HG02798 (cell line): ENCODE measurements around the gene RNF152.
"Not testable (repeated sequence)": the region's sequence is repeated elsewhere in the genome, so short reads cannot be mapped to it uniquely, and the experiment has no call there.

Experiments
- ATAC-seq: cut with Tn5 transposase; IDR thresholded peaks from one replicate; pipeline ENCODE4 v1.9.1; 2021; ENCODE audit warnings: mild to moderate bottlenecking; ENCODE audit not compliant: unreplicated experiment, poor library complexity

The RNF152 gene

DNA sequence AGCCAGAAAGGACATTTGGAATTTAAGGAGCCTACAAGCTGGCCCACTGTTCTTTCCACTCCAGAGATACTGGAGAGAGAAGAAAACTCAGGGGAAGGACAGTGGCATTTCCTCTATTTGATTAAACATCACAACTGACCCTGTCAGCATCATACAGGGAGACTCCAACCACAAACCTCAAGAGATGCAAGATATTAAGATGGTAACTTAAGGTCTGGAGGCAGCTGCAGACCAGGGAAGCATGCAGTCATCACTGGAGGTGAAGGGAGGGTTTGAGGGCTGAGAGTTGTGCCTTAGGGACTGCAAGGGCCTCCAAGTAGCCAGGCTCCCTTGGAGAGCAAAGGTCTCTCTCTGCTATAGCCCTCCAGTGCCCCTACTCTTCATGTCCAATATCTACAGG is 67.4 kb downstream of the RNF152 start:
- no peak for ATAC-seq

- ATAC-seq = no peak
These were observed 68.0 kb downstream of the RNF152 start for GRCh38 chr18:61824733-61825363.

GRCh38 chr18:61823595-61823994 is 69.2 kb downstream of the RNF152 start:
- no peak for ATAC-seq

DNA sequence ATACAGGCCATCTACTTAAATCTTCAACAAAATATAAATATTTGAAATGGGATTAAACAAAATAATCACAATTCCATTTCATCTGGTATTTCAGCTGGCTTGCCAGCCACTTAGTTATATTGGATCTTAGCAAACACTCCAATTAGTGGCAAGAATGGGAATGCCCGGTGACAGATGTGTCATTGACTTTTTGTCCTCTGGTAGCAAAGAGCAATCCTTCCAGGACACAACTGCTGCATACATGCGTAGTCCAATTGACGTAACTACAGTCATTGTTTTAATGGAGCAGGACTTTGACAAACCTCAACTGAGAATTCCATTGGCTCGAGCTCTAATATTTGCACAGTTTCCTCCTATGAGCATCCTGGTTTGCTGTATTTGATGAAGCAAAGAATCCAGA is 69.9 kb downstream of the RNF152 start:
- ATAC-seq = no peak

DNA sequence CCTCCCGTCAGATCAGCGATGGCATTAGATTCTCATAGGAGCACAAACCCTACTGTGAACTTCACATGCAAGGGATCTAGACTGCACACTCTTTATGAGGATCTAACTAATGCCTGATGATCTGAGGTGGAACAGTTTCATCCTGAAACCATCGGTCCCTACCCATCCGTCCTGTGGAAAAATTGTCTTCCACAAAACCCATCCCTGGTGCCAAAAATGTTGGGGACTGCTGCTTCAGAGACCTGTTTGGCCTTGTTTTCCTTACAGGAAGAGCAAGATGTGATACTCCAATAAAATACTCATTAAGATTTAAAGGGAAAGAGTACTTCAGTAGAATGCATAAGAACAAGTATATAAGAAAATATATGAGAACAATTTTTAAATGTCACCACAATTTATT is 71.1 kb downstream of the RNF152 start:
- ATAC-seq = no peak

DNA sequence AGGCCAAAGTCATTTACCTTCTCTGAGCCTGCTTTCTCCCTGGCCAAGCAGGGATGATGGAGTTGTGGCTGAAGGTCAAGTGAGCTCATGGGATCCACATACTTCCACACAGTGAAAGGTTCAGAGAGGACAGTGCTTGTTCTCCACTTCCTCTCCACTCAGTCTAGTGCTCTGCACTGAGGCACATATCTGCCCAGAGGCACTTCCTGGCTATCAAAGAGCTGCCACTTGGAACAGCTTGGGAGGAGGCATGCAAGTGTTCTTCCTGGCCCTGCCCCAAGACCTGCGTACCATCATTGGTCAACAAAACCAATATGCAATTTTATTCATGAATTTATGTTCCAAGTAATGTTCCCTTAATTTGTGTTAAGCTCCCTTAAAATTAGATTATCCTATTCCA is 71.9 kb downstream of the RNF152 start:
- no peak for ATAC-seq

DNA sequence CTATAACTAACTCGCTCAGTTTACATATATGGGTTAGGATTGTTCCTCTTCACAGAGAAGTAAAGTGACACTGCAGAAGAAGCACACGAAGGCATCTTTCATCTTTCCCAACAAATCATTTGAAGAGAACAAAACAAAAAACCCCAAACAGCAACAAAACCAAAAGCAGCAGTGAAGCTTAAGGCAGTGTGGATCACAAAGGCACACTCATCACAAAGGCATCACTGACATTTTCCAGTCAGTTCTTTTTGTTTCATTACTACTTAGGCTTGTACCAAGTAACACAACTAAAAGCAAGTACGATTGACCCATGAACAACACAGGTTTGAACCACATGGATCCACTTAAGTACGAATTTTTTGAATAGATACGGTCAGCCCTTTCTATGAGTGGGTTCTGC is 75.7 kb downstream of the RNF152 start:
- ATAC-seq = no peak

DNA sequence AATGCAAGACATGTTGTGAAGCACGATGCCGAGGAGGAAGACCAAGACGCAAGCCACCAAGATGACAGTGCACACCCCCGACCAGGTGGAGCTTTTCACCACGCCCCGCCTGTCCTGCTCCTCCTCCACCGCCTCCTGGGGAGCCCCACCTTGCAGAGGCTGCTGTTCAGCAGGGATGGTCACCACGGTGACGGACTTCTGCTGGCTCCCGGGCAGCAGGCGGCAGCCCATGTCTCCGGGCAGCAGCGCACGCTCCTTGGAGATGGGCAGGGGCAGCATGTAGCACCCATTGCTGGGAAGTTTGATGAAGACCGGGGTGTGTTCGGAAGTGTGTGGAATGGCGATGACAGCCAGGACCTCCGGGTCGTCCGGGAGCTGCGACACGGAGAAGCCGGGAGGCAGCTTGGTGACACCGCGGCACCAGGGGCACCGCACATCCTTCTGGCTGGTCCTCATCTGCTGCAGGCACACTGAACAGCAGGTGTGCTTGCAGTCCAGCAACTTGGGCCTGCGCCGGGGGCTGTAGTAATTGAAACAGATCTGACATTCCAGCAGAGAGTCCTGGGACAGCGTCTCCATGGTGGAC is 76.8 kb downstream of the RNF152 start:
- no peak for ATAC-seq

GRCh38 chr18:61808286-61808685 is 84.5 kb downstream of the RNF152 start:
- no peak for ATAC-seq

DNA sequence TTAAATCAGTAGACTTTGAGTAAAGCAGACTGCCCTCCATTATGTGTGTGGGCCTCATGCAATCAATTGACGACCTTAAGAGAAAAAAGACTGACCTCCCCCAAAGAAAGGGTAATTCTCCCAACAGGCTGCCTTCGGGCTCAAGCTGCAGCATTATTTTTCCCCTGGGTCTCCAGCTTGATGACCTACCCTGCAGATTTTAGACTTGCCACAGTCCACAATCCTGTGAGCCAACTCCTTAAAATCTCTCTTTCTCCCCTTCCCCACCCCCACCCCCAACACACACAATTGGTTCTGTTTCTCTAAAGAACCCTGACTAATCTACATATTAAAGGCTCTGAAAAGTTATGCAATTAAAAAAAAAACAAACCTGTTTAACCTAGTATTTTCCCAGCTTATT is 89.4 kb downstream of the RNF152 start:
- no peak for ATAC-seq

GRCh38 chr18:61797696-61798590 is 94.9 kb downstream of the RNF152 start:
- no peak for ATAC-seq

- ATAC-seq = no peak
These were observed 101.8 kb downstream of the RNF152 start for GRCh38 chr18:61791031-61791430.

- not testable (repeated sequence) for ATAC-seq
These were observed 105.7 kb downstream of the RNF152 start for GRCh38 chr18:61787011-61787670.

- ATAC-seq = no peak
These were observed 107.2 kb downstream of the RNF152 start for GRCh38 chr18:61785588-61785987.

DNA sequence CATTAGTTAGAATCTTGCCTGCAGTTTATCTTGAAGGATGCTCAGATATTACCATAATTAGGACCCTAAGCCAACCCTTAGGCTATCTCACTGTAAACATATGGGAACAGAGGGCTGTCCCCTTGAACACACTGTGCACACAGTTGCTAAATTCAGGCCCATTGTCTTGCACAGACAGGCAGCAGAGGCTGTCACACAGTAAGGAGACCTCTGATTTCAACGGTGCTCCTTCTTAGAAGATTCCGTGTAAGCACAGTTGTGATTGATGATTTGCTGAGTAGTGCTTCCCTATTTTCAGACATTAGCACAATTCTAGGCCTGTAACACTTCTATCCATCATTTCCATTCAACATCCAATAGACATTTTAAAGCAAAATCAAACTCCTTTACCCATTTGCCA is 108.0 kb downstream of the RNF152 start:
- no peak for ATAC-seq

DNA sequence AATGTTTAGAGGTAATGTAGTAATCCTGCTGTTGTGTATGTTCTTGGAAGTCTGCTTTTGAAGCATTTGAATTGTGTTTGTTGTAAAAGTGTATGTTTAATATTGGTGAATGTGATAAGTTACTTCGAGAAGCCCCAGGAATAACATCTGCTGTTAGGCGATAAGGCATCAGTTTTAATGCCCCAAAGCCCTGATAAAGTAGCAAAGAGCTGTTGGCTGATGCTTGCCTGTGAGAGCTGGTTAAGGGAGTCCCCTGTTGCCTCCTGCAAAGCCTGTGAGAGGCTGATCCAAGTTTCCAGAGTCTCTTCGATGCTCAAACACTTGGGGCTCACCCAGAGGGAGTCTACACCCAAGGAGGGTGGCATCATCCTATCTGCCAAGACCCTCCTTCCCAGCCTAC is 110.3 kb downstream of the RNF152 start:
- ATAC-seq = no peak

DNA sequence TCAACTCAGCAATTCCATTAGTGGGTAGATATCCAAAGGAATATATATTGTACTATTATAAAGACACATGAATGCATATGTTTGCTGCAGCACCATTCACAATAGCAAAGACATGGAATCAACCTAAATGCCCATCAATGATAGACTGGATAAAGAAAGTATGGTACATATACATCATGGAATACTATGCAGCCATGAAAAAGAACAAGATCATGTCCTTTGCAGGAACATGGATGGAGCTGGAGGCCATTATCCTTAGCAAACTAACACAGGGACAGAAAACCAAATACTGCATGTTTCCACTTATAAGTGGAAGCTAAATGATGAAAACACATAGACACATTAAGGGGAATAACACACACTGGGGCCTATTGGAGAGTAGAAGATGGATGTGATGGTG is 116.6 kb downstream of the RNF152 start:
- ATAC-seq = not testable (repeated sequence)

DNA sequence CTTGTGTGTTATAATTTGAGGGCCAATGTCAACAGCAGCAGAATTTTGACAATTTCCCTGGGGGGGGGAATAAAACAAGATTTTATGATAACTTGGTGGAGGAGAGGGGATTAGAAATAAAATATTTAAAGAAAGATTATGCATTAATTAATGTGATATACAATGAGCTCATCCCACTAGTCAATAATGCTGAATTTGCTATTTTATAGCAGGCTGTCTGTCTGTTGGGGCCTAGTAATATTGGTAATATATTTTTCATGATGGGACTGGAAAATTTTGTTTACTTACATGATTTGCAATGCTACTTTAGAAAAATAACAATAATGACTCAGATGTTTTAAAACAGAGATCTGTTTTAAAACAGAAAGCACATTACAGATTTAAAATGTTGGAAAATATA is 118.0 kb downstream of the RNF152 start:
- no peak for ATAC-seq

GRCh38 chr18:61772293-61772848 is 120.4 kb downstream of the RNF152 start:
- no peak for ATAC-seq

DNA sequence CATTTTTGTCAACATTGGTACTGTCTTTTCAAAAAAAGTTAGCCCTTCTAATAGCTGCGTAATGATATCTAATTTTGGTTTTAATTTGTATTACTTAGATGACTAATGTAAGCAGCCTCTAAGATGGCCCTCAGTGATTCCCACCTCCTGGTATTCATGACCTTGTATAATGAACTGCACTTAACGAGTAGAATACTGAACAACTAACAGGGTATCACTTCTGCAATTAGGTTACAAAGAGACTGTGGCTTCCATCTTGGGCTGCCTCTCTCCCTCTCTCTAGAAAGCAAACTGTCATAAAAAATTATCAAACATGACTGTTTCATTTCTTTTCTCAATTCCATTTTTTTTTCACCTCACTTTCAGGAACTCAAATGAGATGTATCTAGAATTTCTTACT is 120.9 kb downstream of the RNF152 start:
- ATAC-seq = no peak

- no peak for ATAC-seq
These were observed 122.5 kb downstream of the RNF152 start for GRCh38 chr18:61770279-61770678.
